GM23338 (cell line): ENCODE data around the gene SLC4A4. TPM values are rescaled to one million over a fixed set of nuclear protein-coding genes. Genes with fewer than 3 reads are reported as not detected.

Experiments used
- ATAC-seq: fragments of 200-7000 bp; cut with Tn5 transposase; 3 replicates; pipeline ENCODE4 v1.9.1; 2020
- DNase-seq: peaks from one replicate; pipeline ENCODE4 v3.0.0-alpha.2; 2015; ENCODE audit warnings: low spot score
- H2AFZ ChIP-seq: fragments of 200-600 bp; sonication (generic); 2 replicates; pipeline ENCODE4 v1.8.0; 2016; ENCODE audit warnings: antibody characterized with exemption, mild to moderate bottlenecking, moderate library complexity
- H3F3A ChIP-seq: fragments of 200-600 bp; sonication (generic); replicated peaks from 2 replicates; pipeline ENCODE4 v1.8.0; 2017; ENCODE audit warnings: antibody characterized with exemption, mixed run types, low read depth
- H3K27ac ChIP-seq: fragments of 200-600 bp; sonication (generic); 2 replicates; pipeline ENCODE4 v1.6.1; 2016; ENCODE audit warnings: low read depth
- H3K27me3 ChIP-seq: fragments of 200-600 bp; sonication (generic); 2 replicates; pipeline ENCODE4 v1.8.0; 2016; ENCODE audit warnings: mild to moderate bottlenecking, mixed run types, moderate library complexity; ENCODE audit not compliant: insufficient read depth
- H3K36me3 ChIP-seq: fragments of 200-600 bp; sonication (generic); 2 replicates; pipeline ENCODE4 v1.8.0; 2016; ENCODE audit warnings: mild to moderate bottlenecking; ENCODE audit not compliant: insufficient read depth
- H3K4me1 ChIP-seq: fragments of 200-600 bp; sonication (generic); 2 replicates; pipeline ENCODE4 v1.8.0; 2016; ENCODE audit warnings: mild to moderate bottlenecking, moderate library complexity; ENCODE audit not compliant: insufficient read depth
- H3K4me2 ChIP-seq: fragments of 200-600 bp; sonication (generic); 2 replicates; pipeline ENCODE4 v1.7.1; 2017; ENCODE audit warnings: mixed run types
- H3K4me3 ChIP-seq: fragments of 200-600 bp; sonication (generic); 2 replicates; pipeline ENCODE4 v1.6.1; 2016; ENCODE audit warnings: mixed run types
- H3K79me2 ChIP-seq: fragments of 200-600 bp; sonication (generic); replicated peaks from 2 replicates; pipeline ENCODE4 v1.8.0; 2017; ENCODE audit warnings: mild to moderate bottlenecking; ENCODE audit not compliant: insufficient read depth
- H3K9me2 ChIP-seq: fragments of 200-600 bp; sonication (generic); 2 replicates; pipeline ENCODE4 v1.8.0; 2017; ENCODE audit not compliant: insufficient read depth
- H4K20me1 ChIP-seq: fragments of 200-600 bp; sonication (generic); replicated peaks from 2 replicates; pipeline ENCODE4 v1.8.0; 2017; ENCODE audit warnings: mild to moderate bottlenecking; ENCODE audit not compliant: insufficient read depth
- H3K27ac Mint-ChIP-seq: 2 replicates; pipeline ENCODE4 v1.8.0; 2020; ENCODE audit warnings: inconsistent platforms, mild to moderate bottlenecking, moderate library complexity, mixed read lengths
- H3K27me3 Mint-ChIP-seq: 3 replicates; pipeline ENCODE4 v1.8.0; 2022; ENCODE audit warnings: low read depth, mild to moderate bottlenecking, moderate library complexity, mixed read lengths, inconsistent platforms; ENCODE audit not compliant: insufficient read depth, poor library complexity
- H3K36me3 Mint-ChIP-seq: 3 replicates; pipeline ENCODE4 v1.8.0; 2021; ENCODE audit warnings: low read depth, mild to moderate bottlenecking, inconsistent platforms, moderate library complexity, mixed read lengths
- H3K4me1 Mint-ChIP-seq: 3 replicates; pipeline ENCODE4 v1.8.0; 2020; ENCODE audit warnings: mild to moderate bottlenecking, inconsistent platforms, mixed read lengths
- H3K4me3 Mint-ChIP-seq: 3 replicates; pipeline ENCODE4 v1.8.0; 2021; ENCODE audit warnings: moderate library complexity, mild to moderate bottlenecking, inconsistent platforms, mixed read lengths
- H3K9me3 Mint-ChIP-seq: 3 replicates; pipeline ENCODE4 v1.8.0; 2020; ENCODE audit warnings: moderate library complexity, mild to moderate bottlenecking, inconsistent platforms, mixed read lengths
- EZH2 ChIP-seq: fragments of 200-600 bp; sonication (generic); IDR thresholded peaks from one replicate; pipeline ENCODE4 v1.8.0; 2017; ENCODE audit warnings: antibody characterized with exemption, mild to moderate bottlenecking, low read depth; ENCODE audit not compliant: unreplicated experiment
- NANOG ChIP-seq: IDR thresholded peaks from 2 replicates; pipeline ENCODE4 v1.6.1; 2016; ENCODE audit warnings: antibody characterized with exemption, borderline replicate concordance
- POLR2AphosphoS5 ChIP-seq: IDR thresholded peaks from 2 replicates; pipeline ENCODE4 v1.6.1; 2016; ENCODE audit warnings: antibody characterized with exemption, low read depth
- STAT1 ChIP-seq: IDR thresholded peaks from one replicate; pipeline ENCODE4 v1.6.1; 2016; ENCODE audit warnings: antibody characterized with exemption; ENCODE audit not compliant: unreplicated experiment
- ZNF331 ChIP-seq: fragments of 250-450 bp; sonication (Bioruptor Pico); IDR thresholded peaks from 2 replicates; pipeline ENCODE4 v1.5.0; 2020; ENCODE audit warnings: low read depth, mild to moderate bottlenecking, moderate library complexity
- polyA plus RNA-seq: library from polyadenylated mRNA; unstranded; fragments of >200 nt; fragmentation: Nextera tagmentation; extraction: Ambion mirVana; gene quantifications from 2 replicates; pipeline ENCODE4 v1.2.1, GENCODE V29; 2016
- total RNA-seq: library from RNA; depleted of rRNA; stranded (reverse); fragments of >200 nt; shearing (Covaris generic); gene quantifications from 2 replicates; pipeline ENCODE4 v1.2.3, GENCODE V29; 2014
- TF ChIP-seq, protein P1 (sequence below): fragments of 250-450 bp; sonication (Bioruptor Pico); IDR thresholded peaks from 2 replicates; pipeline ENCODE4 v1.5.0; 2020; ENCODE audit warnings: mild to moderate bottlenecking, moderate library complexity
- TF ChIP-seq, protein P2 (sequence below): IDR thresholded peaks from 2 replicates; pipeline ENCODE4 v1.6.1; 2016; ENCODE audit warnings: antibody characterized with exemption
- TF ChIP-seq, protein P3 (sequence below): IDR thresholded peaks from one replicate; pipeline ENCODE4 v1.6.1; 2018; ENCODE audit warnings: antibody characterized with exemption; ENCODE audit not compliant: unreplicated experiment
- TF ChIP-seq, protein P4 (sequence below), 2 experiments: fragments of 200-600 bp in 1 of 2; sonication (generic) in 1 of 2; conservative IDR thresholded peaks; 2 replicates each; pipeline versions ENCODE4 v1.5.1 to v1.6.1; 2016 to 2017; ENCODE audit warnings: antibody characterized with exemption in 2 of 2, low read depth in 2 of 2, mild to moderate bottlenecking in 2 of 2, moderate library complexity in 1 of 2

Gene SLC4A4
- total and polyA plus RNA-seq, 2 experiments from 2014 or later, result 1.0 to 1.5 TPM

DNA sequence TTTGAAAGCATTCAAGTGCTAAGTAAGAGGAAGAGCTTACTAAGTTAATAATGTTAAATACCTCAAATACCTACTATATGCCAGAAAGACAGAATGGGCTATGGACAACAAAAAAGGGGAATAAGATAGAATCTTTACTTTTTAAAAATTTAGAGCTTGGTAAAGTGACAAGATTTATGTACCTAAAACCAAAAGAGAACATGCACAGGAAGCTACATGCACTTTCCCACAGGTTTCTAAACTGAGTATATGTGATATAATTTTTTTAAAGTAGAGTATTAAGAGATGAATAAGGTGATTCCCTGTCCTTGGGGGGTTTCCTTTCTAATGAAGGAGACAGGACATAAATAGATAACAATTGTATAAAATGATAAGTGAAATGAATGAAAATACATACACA, 30.7 kb downstream of the SLC4A4 start (continued):
- TF ChIP-seq, protein P1, sequence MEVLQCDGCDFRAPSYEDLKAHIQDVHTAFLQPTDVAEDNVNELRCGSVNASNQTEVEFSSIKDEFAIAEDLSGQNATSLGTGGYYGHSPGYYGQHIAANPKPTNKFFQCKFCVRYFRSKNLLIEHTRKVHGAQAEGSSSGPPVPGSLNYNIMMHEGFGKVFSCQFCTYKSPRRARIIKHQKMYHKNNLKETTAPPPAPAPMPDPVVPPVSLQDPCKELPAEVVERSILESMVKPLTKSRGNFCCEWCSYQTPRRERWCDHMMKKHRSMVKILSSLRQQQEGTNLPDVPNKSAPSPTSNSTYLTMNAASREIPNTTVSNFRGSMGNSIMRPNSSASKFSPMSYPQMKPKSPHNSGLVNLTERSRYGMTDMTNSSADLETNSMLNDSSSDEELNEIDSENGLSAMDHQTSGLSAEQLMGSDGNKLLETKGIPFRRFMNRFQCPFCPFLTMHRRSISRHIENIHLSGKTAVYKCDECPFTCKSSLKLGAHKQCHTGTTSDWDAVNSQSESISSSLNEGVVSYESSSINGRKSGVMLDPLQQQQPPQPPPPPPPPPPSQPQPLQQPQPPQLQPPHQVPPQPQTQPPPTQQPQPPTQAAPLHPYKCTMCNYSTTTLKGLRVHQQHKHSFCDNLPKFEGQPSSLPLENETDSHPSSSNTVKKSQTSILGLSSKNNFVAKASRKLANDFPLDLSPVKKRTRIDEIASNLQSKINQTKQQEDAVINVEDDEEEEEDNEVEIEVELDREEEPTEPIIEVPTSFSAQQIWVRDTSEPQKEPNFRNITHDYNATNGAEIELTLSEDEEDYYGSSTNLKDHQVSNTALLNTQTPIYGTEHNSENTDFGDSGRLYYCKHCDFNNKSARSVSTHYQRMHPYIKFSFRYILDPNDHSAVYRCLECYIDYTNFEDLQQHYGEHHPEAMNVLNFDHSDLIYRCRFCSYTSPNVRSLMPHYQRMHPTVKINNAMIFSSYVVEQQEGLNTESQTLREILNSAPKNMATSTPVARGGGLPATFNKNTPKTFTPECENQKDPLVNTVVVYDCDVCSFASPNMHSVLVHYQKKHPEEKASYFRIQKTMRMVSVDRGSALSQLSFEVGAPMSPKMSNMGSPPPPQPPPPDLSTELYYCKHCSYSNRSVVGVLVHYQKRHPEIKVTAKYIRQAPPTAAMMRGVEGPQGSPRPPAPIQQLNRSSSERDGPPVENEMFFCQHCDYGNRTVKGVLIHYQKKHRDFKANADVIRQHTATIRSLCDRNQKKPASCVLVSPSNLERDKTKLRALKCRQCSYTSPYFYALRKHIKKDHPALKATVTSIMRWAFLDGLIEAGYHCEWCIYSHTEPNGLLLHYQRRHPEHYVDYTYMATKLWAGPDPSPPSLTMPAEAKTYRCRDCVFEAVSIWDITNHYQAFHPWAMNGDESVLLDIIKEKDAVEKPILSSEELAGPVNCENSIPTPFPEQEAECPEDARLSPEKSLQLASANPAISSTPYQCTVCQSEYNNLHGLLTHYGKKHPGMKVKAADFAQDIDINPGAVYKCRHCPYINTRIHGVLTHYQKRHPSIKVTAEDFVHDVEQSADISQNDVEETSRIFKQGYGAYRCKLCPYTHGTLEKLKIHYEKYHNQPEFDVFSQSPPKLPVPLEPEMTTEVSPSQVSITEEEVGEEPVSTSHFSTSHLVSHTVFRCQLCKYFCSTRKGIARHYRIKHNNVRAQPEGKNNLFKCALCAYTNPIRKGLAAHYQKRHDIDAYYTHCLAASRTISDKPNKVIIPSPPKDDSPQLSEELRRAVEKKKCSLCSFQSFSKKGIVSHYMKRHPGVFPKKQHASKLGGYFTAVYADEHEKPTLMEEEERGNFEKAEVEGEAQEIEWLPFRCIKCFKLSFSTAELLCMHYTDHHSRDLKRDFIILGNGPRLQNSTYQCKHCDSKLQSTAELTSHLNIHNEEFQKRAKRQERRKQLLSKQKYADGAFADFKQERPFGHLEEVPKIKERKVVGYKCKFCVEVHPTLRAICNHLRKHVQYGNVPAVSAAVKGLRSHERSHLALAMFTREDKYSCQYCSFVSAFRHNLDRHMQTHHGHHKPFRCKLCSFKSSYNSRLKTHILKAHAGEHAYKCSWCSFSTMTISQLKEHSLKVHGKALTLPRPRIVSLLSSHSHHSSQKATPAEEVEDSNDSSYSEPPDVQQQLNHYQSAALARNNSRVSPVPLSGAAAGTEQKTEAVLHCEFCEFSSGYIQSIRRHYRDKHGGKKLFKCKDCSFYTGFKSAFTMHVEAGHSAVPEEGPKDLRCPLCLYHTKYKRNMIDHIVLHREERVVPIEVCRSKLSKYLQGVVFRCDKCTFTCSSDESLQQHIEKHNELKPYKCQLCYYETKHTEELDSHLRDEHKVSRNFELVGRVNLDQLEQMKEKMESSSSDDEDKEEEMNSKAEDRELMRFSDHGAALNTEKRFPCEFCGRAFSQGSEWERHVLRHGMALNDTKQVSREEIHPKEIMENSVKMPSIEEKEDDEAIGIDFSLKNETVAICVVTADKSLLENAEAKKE (CRISPR knock-in tag), result no peak
- TF ChIP-seq NANOG (no peak), POLR2AphosphoS5 (no peak)

DNA sequence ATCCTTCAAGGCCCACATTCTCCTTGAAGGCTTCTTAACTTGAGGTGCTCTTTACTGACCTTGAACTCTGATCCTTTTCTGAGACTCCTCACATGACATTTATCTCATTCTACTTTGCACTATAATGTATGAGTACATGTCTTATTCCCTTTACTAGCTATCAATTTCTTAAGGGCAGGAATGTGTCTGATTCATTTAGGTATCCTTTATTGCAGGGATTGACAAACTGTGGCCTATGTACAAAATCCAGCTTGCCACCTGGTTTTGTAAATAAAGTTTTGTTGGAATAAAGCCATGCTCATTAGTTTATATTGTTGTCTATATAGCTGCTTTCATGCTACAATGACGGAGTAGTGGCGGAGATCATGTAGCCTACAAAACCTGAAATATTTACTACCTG, 36.7 kb downstream of the SLC4A4 start:
- no peak for ATAC-seq
- Histone ChIP-seq H3K4me2 (no peak overlapping the region), H3K9me2 (peaks cover 7% of the 10 kb centered on the region), H3K4me3 (no peak overlapping the region), H2AFZ (no peak overlapping the region), H3K27me3 (no peaks in the 10 kb centered on the region), H3K79me2 (no peaks in the 10 kb centered on the region), H4K20me1 (no peaks in the 10 kb centered on the region; the same call in 1 of the 2 replicates), H3K4me1 (no peaks in the 10 kb centered on the region), H3F3A (no peaks in the 10 kb centered on the region), H3K27ac (no peak overlapping the region), H3K36me3 (no peaks in the 10 kb centered on the region; the same call in 1 of the 2 replicates)
- Mint-ChIP-seq H3K36me3 (no peaks in the 10 kb centered on the region), H3K4me3 (no peak overlapping the region), H3K27me3 (no peaks in the 10 kb centered on the region), H3K27ac (no peak overlapping the region), H3K4me1 (no peaks in the 10 kb centered on the region), H3K9me3 (no peaks in the 10 kb centered on the region)
- DNase-seq, result no peak
- TF ChIP-seq, protein P2, sequence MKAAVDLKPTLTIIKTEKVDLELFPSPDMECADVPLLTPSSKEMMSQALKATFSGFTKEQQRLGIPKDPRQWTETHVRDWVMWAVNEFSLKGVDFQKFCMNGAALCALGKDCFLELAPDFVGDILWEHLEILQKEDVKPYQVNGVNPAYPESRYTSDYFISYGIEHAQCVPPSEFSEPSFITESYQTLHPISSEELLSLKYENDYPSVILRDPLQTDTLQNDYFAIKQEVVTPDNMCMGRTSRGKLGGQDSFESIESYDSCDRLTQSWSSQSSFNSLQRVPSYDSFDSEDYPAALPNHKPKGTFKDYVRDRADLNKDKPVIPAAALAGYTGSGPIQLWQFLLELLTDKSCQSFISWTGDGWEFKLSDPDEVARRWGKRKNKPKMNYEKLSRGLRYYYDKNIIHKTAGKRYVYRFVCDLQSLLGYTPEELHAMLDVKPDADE, result no peak
- TF ChIP-seq EZH2 (no peak), STAT1 (no peak), ZNF331 (no peak)
- TF ChIP-seq, protein P3, sequence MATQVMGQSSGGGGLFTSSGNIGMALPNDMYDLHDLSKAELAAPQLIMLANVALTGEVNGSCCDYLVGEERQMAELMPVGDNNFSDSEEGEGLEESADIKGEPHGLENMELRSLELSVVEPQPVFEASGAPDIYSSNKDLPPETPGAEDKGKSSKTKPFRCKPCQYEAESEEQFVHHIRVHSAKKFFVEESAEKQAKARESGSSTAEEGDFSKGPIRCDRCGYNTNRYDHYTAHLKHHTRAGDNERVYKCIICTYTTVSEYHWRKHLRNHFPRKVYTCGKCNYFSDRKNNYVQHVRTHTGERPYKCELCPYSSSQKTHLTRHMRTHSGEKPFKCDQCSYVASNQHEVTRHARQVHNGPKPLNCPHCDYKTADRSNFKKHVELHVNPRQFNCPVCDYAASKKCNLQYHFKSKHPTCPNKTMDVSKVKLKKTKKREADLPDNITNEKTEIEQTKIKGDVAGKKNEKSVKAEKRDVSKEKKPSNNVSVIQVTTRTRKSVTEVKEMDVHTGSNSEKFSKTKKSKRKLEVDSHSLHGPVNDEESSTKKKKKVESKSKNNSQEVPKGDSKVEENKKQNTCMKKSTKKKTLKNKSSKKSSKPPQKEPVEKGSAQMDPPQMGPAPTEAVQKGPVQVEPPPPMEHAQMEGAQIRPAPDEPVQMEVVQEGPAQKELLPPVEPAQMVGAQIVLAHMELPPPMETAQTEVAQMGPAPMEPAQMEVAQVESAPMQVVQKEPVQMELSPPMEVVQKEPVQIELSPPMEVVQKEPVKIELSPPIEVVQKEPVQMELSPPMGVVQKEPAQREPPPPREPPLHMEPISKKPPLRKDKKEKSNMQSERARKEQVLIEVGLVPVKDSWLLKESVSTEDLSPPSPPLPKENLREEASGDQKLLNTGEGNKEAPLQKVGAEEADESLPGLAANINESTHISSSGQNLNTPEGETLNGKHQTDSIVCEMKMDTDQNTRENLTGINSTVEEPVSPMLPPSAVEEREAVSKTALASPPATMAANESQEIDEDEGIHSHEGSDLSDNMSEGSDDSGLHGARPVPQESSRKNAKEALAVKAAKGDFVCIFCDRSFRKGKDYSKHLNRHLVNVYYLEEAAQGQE, result no peak
- TF ChIP-seq, protein P4, sequence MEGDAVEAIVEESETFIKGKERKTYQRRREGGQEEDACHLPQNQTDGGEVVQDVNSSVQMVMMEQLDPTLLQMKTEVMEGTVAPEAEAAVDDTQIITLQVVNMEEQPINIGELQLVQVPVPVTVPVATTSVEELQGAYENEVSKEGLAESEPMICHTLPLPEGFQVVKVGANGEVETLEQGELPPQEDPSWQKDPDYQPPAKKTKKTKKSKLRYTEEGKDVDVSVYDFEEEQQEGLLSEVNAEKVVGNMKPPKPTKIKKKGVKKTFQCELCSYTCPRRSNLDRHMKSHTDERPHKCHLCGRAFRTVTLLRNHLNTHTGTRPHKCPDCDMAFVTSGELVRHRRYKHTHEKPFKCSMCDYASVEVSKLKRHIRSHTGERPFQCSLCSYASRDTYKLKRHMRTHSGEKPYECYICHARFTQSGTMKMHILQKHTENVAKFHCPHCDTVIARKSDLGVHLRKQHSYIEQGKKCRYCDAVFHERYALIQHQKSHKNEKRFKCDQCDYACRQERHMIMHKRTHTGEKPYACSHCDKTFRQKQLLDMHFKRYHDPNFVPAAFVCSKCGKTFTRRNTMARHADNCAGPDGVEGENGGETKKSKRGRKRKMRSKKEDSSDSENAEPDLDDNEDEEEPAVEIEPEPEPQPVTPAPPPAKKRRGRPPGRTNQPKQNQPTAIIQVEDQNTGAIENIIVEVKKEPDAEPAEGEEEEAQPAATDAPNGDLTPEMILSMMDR (conservative IDR thresholded peaks at IDR 0.05; ENCODE audit: low read depth in 2 of 2), result no peak
